WTC11 (cell line): ENCODE measurements around the gene PLCL2. TPM values are rescaled to one million over a fixed set of nuclear protein-coding genes. Genes with fewer than 3 reads are reported as not detected.

ENCODE experiments used
- ATAC-seq: fragments of 200-7000 bp; cut with Tn5 transposase; 2 replicates; pipeline ENCODE4 v1.10.0; 2021; ENCODE audit warnings: mild to moderate bottlenecking, moderate library complexity
- CTCF ChIA-PET: fragments of 300-600 bp; sonication (Branson Sonifier 250); formaldehyde crosslinking; loops from one replicate; lab custom pipeline; 2021; ENCODE audit warnings: antibody characterized with exemption; lab: Charles Lee
- POLR2A ChIA-PET: fragments of 350-600 bp; sonication (Branson Sonifier 250); formaldehyde crosslinking; loops from one replicate; lab custom pipeline; 2021; ENCODE audit warnings: antibody characterized with exemption; lab: Charles Lee
- DNase-seq: peaks from one replicate; pipeline ENCODE4 v3.0.0; 2021; ENCODE audit warnings: low spot score
- H3K27ac Mint-ChIP-seq: 2 replicates; pipeline ENCODE4 v1.8.0; 2021; ENCODE audit warnings: mixed read lengths
- H3K27me3 Mint-ChIP-seq: 2 replicates; pipeline ENCODE4 v1.8.0; 2021; ENCODE audit warnings: low read depth, mild to moderate bottlenecking, moderate library complexity, mixed read lengths
- H3K36me3 Mint-ChIP-seq: 2 replicates; pipeline ENCODE4 v1.8.0; 2021; ENCODE audit warnings: mixed read lengths
- H3K4me1 Mint-ChIP-seq: 2 replicates; pipeline ENCODE4 v1.8.0; 2022; ENCODE audit warnings: mixed read lengths
- H3K4me3 Mint-ChIP-seq: 2 replicates; pipeline ENCODE4 v1.8.0; 2021; ENCODE audit warnings: mild to moderate bottlenecking, moderate library complexity, mixed read lengths
- H3K9me3 Mint-ChIP-seq: 2 replicates; pipeline ENCODE4 v1.8.0; 2021; ENCODE audit warnings: mixed read lengths
- CREB1 ChIP-seq: sonication (generic); formaldehyde crosslinking; IDR thresholded peaks from 2 replicates; pipeline ENCODE4 v1.8.0; 2023; ENCODE audit warnings: mild to moderate bottlenecking, missing genetic modification reagents
- CTCF ChIP-seq: fragments of 200-600 bp; IDR thresholded peaks from 2 replicates; pipeline ENCODE4 v1.8.0; 2022; ENCODE audit warnings: antibody characterized with exemption
- JUN ChIP-seq: sonication (generic); formaldehyde crosslinking; IDR thresholded peaks from 2 replicates; pipeline ENCODE4 v1.8.0; 2023; ENCODE audit warnings: mild to moderate bottlenecking, missing genetic modification reagents
- MLX ChIP-seq: sonication (generic); formaldehyde crosslinking; IDR thresholded peaks from 2 replicates; pipeline ENCODE4 v1.8.1; 2023; ENCODE audit warnings: mild to moderate bottlenecking, missing genetic modification reagents, moderate library complexity
- NFATC4 ChIP-seq: fragments of 250-450 bp; sonication (Bioruptor Pico); IDR thresholded peaks from 2 replicates; pipeline ENCODE4 v1.9.0; 2021; ENCODE audit warnings: mild to moderate bottlenecking
- RORB ChIP-seq: fragments of 250-450 bp; sonication (Bioruptor Pico); IDR thresholded peaks from 2 replicates; pipeline ENCODE4 v1.9.0; 2021; ENCODE audit warnings: mild to moderate bottlenecking
- SOX15 ChIP-seq: fragments of 250-450 bp; sonication (Bioruptor Pico); IDR thresholded peaks from 2 replicates; pipeline ENCODE4 v1.9.0; 2021; ENCODE audit warnings: mild to moderate bottlenecking
- STAT6 ChIP-seq: sonication (generic); formaldehyde crosslinking; conservative IDR thresholded peaks from 2 replicates; pipeline ENCODE4 v1.8.1; 2023; ENCODE audit warnings: mild to moderate bottlenecking, low read depth, missing genetic modification reagents, moderate library complexity
- TCF7 ChIP-seq: sonication (generic); formaldehyde crosslinking; IDR thresholded peaks from 2 replicates; pipeline ENCODE4 v1.8.0; 2022; ENCODE audit warnings: mild to moderate bottlenecking, low read depth, missing genetic modification reagents, moderate library complexity
- ZNF416 ChIP-seq: fragments of 250-450 bp; sonication (Bioruptor Pico); IDR thresholded peaks from 2 replicates; pipeline ENCODE4 v1.9.0; 2021; ENCODE audit warnings: mild to moderate bottlenecking, inconsistent platforms
- ZNF423 ChIP-seq: fragments of 250-450 bp; sonication (Bioruptor Pico); IDR thresholded peaks from 2 replicates; pipeline ENCODE4 v2.1.2; 2022; ENCODE audit warnings: mild to moderate bottlenecking, moderate library complexity
- ZNF532 ChIP-seq: fragments of 250-450 bp; sonication (Bioruptor Pico); IDR thresholded peaks from 2 replicates; pipeline ENCODE4 v1.9.0; 2021; ENCODE audit warnings: mild to moderate bottlenecking, borderline replicate concordance
- ZNF671 ChIP-seq: fragments of 250-450 bp; sonication (Bioruptor Pico); IDR thresholded peaks from 2 replicates; pipeline ENCODE4 v1.8.0; 2021; ENCODE audit warnings: mild to moderate bottlenecking
- ZSCAN18 ChIP-seq: fragments of 250-450 bp; sonication (Bioruptor Pico); IDR thresholded peaks from 2 replicates; pipeline ENCODE4 v2.1.2; 2022; ENCODE audit warnings: mild to moderate bottlenecking, moderate library complexity
- total RNA-seq: library from RNA; stranded (reverse); gene quantifications from 3 replicates; pipeline ENCODE4 v1.2.3, GENCODE V29; 2021
- TF ChIP-seq, protein P1 (sequence below): sonication (generic); formaldehyde crosslinking; IDR thresholded peaks from 2 replicates; pipeline ENCODE4 v1.8.0; 2022; ENCODE audit warnings: missing genetic modification reagents

The PLCL2 gene
- total RNA-seq, 1 experiment from 2014 or later = 11.8 TPM

DNA sequence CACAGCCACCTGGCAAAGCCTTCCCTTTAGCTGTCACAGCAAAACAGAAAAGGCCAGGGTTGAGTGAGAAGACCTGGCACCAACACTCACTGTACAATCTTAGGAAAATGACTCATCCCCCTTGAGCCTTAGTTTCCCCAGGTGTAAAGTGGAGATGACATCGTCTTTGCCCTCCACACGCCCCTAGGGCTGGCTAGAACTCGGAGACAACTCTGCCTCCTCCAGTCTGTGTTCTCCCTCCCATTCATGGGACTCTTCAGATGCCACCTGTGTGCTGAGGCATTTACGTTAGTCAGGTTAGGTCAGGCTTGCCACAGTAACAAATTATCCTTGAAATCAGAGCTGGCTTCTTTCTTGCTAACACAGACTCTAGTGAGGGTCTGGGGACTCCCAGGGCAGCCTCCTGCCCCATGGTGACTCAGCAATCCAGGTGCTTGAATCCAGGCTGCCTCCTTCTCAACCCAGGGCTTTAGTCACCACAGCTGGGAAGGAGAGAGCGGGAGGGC is 252.6 kb downstream of the PLCL2 start:
- no peak overlapping the region for H3K4me3 Mint-ChIP-seq
- no peaks in the 10 kb centered on the region for H3K36me3 Mint-ChIP-seq
- H3K27ac Mint-ChIP-seq = no peak overlapping the region
- ChIA-PET CTCF (no interaction called here), POLR2A (no interaction called here)
- H3K27me3 Mint-ChIP-seq = peaks cover 4% of the 10 kb centered on the region; the same call in 1 of the 2 replicates
- peaks cover 8% of the 10 kb centered on the region for H3K4me1 Mint-ChIP-seq
- no peak for TF ChIP-seq JUN (CRISPR knock-in tag)
- no peak for TF ChIP-seq NFATC4 (CRISPR knock-in tag)
- TF ChIP-seq ZNF423 = no peak
- no peak for TF ChIP-seq ZNF671
- TF ChIP-seq, protein P1, sequence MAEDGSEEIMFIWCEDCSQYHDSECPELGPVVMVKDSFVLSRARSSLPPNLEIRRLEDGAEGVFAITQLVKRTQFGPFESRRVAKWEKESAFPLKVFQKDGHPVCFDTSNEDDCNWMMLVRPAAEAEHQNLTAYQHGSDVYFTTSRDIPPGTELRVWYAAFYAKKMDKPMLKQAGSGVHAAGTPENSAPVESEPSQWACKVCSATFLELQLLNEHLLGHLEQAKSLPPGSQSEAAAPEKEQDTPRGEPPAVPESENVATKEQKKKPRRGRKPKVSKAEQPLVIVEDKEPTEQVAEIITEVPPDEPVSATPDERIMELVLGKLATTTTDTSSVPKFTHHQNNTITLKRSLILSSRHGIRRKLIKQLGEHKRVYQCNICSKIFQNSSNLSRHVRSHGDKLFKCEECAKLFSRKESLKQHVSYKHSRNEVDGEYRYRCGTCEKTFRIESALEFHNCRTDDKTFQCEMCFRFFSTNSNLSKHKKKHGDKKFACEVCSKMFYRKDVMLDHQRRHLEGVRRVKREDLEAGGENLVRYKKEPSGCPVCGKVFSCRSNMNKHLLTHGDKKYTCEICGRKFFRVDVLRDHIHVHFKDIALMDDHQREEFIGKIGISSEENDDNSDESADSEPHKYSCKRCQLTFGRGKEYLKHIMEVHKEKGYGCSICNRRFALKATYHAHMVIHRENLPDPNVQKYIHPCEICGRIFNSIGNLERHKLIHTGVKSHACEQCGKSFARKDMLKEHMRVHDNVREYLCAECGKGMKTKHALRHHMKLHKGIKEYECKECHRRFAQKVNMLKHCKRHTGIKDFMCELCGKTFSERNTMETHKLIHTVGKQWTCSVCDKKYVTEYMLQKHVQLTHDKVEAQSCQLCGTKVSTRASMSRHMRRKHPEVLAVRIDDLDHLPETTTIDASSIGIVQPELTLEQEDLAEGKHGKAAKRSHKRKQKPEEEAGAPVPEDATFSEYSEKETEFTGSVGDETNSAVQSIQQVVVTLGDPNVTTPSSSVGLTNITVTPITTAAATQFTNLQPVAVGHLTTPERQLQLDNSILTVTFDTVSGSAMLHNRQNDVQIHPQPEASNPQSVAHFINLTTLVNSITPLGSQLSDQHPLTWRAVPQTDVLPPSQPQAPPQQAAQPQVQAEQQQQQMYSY (CRISPR knock-in tag) = no peak
- TF ChIP-seq CREB1 (CRISPR knock-in tag) = no peak
- TF ChIP-seq MLX = no peak
- H3K9me3 Mint-ChIP-seq = peaks cover 21% of the 10 kb centered on the region
- ATAC-seq (no peak), DNase-seq (no peak)

GRCh38 chr3:17138246-17139039 is 253.7 kb downstream of the PLCL2 start:
- TF ChIP-seq ZNF416 (CRISPR knock-in tag) (no peak), JUN (CRISPR knock-in tag) (no peak), STAT6 (no peak), ZNF671 (no peak), TCF7 (CRISPR knock-in tag) (no peak), RORB (CRISPR knock-in tag) (no peak), SOX15 (CRISPR knock-in tag) (no peak), ZSCAN18 (CRISPR knock-in tag) (no peak), ZNF532 (CRISPR knock-in tag) (no peak), CTCF (no peak)
- TF ChIP-seq, all 79 proteins: peak for 0
- ChIA-PET POLR2A (no interaction called here), CTCF (no interaction called here)
- Mint-ChIP-seq H3K4me3 (no peak overlapping the region), H3K36me3 (no peaks in the 10 kb centered on the region), H3K27ac (no peak overlapping the region), H3K9me3 (peaks cover 29% of the 10 kb centered on the region), H3K27me3 (peaks cover 4% of the 10 kb centered on the region; the same call in 1 of the 2 replicates), H3K4me1 (peaks cover 8% of the 10 kb centered on the region)
- ATAC-seq (no peak), DNase-seq (no peak)
